ENCODE results near the gene DIS3L2. TPM values are rescaled to one million over a fixed set of nuclear protein-coding genes. Genes with fewer than 3 reads are reported as not detected.

DIS3L2 gene
- total and polyA plus RNA-seq, 2 experiments from 2014 or later: 15.2 to 25.3 TPM

DNA sequence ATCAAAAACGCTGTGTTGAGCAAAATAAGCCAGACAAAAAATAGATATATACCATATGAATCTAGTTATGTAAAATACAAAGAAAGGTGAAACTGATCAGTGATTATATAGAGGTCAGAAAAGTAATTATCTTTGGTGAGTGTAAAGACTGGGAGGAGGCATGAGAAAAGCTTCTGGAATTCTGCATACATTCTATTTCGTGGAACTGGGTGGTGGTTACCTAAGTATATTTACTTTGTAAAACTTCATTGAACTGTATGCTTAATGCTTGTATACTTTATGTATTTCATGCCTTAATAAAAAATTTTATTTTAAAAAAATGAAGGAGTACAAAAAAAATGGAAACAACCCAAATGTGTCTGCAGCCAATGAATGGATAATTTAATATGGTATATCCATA, 263.9 kb downstream of the DIS3L2 start:
- ATAC-seq (no peak), DNase-seq (ENCODE audit: low spot score) (no peak)
- Mint-ChIP-seq H3K36me3 (ENCODE audit: low read depth) (no peaks in the 10 kb centered on the region; the same call in 2 of the 3 replicates), H3K4me1 (peaks cover 4% of the 10 kb centered on the region; the same call in 2 of the 3 replicates), H3K27ac (no peak overlapping the region), H3K27me3 (ENCODE audit: insufficient read depth, low read depth, poor library complexity) (peaks cover 1% of the 10 kb centered on the region), H3K9me3 (no peaks in the 10 kb centered on the region), H3K4me3 (no peak overlapping the region)
- H3K4me1 ChIP-seq (ENCODE audit: insufficient read depth): 0 out of 2 replicates have a peak, but pooled peaks cover 3% of the 10 kb centered on the region
- H3K36me3 ChIP-seq (ENCODE audit: insufficient read depth): no peaks in the 10 kb centered on the region
- no peaks in the 10 kb centered on the region for H4K20me1 ChIP-seq (replicated peaks; ENCODE audit: insufficient read depth)
- no peaks in the 10 kb centered on the region for H3K27me3 ChIP-seq (ENCODE audit: insufficient read depth)
- H3F3A ChIP-seq (replicated peaks; ENCODE audit: low read depth): no peaks in the 10 kb centered on the region
- H3K4me3 ChIP-seq: no peak overlapping the region
- H2AFZ ChIP-seq: no peak overlapping the region
- H3K9me2 ChIP-seq (ENCODE audit: insufficient read depth): no peaks in the 10 kb centered on the region
- TF ChIP-seq POLR2AphosphoS5 (IDR thresholded peaks at IDR 0.05; ENCODE audit: low read depth): no peak
- TF ChIP-seq EZH2 (IDR thresholded peaks at IDR 0.05; ENCODE audit: low read depth, unreplicated experiment): no peak
- no peak for TF ChIP-seq ZNF114 (CRISPR knock-in tag; IDR thresholded peaks at IDR 0.05)
- no peak for TF ChIP-seq EZH2phosphoT487 (IDR thresholded peaks at IDR 0.05; ENCODE audit: unreplicated experiment)
- TF ChIP-seq, protein P1, sequence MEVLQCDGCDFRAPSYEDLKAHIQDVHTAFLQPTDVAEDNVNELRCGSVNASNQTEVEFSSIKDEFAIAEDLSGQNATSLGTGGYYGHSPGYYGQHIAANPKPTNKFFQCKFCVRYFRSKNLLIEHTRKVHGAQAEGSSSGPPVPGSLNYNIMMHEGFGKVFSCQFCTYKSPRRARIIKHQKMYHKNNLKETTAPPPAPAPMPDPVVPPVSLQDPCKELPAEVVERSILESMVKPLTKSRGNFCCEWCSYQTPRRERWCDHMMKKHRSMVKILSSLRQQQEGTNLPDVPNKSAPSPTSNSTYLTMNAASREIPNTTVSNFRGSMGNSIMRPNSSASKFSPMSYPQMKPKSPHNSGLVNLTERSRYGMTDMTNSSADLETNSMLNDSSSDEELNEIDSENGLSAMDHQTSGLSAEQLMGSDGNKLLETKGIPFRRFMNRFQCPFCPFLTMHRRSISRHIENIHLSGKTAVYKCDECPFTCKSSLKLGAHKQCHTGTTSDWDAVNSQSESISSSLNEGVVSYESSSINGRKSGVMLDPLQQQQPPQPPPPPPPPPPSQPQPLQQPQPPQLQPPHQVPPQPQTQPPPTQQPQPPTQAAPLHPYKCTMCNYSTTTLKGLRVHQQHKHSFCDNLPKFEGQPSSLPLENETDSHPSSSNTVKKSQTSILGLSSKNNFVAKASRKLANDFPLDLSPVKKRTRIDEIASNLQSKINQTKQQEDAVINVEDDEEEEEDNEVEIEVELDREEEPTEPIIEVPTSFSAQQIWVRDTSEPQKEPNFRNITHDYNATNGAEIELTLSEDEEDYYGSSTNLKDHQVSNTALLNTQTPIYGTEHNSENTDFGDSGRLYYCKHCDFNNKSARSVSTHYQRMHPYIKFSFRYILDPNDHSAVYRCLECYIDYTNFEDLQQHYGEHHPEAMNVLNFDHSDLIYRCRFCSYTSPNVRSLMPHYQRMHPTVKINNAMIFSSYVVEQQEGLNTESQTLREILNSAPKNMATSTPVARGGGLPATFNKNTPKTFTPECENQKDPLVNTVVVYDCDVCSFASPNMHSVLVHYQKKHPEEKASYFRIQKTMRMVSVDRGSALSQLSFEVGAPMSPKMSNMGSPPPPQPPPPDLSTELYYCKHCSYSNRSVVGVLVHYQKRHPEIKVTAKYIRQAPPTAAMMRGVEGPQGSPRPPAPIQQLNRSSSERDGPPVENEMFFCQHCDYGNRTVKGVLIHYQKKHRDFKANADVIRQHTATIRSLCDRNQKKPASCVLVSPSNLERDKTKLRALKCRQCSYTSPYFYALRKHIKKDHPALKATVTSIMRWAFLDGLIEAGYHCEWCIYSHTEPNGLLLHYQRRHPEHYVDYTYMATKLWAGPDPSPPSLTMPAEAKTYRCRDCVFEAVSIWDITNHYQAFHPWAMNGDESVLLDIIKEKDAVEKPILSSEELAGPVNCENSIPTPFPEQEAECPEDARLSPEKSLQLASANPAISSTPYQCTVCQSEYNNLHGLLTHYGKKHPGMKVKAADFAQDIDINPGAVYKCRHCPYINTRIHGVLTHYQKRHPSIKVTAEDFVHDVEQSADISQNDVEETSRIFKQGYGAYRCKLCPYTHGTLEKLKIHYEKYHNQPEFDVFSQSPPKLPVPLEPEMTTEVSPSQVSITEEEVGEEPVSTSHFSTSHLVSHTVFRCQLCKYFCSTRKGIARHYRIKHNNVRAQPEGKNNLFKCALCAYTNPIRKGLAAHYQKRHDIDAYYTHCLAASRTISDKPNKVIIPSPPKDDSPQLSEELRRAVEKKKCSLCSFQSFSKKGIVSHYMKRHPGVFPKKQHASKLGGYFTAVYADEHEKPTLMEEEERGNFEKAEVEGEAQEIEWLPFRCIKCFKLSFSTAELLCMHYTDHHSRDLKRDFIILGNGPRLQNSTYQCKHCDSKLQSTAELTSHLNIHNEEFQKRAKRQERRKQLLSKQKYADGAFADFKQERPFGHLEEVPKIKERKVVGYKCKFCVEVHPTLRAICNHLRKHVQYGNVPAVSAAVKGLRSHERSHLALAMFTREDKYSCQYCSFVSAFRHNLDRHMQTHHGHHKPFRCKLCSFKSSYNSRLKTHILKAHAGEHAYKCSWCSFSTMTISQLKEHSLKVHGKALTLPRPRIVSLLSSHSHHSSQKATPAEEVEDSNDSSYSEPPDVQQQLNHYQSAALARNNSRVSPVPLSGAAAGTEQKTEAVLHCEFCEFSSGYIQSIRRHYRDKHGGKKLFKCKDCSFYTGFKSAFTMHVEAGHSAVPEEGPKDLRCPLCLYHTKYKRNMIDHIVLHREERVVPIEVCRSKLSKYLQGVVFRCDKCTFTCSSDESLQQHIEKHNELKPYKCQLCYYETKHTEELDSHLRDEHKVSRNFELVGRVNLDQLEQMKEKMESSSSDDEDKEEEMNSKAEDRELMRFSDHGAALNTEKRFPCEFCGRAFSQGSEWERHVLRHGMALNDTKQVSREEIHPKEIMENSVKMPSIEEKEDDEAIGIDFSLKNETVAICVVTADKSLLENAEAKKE (CRISPR knock-in tag; IDR thresholded peaks at IDR 0.05): no peak
- TF ChIP-seq, protein P2, sequence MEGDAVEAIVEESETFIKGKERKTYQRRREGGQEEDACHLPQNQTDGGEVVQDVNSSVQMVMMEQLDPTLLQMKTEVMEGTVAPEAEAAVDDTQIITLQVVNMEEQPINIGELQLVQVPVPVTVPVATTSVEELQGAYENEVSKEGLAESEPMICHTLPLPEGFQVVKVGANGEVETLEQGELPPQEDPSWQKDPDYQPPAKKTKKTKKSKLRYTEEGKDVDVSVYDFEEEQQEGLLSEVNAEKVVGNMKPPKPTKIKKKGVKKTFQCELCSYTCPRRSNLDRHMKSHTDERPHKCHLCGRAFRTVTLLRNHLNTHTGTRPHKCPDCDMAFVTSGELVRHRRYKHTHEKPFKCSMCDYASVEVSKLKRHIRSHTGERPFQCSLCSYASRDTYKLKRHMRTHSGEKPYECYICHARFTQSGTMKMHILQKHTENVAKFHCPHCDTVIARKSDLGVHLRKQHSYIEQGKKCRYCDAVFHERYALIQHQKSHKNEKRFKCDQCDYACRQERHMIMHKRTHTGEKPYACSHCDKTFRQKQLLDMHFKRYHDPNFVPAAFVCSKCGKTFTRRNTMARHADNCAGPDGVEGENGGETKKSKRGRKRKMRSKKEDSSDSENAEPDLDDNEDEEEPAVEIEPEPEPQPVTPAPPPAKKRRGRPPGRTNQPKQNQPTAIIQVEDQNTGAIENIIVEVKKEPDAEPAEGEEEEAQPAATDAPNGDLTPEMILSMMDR (conservative IDR thresholded peaks at IDR 0.05; ENCODE audit: low read depth in 2 of 2): no peak
- no peak for TF ChIP-seq NANOG (IDR thresholded peaks at IDR 0.05; ENCODE audit: borderline replicate concordance)
- no peak for TF ChIP-seq ZNF331 (CRISPR knock-in tag; IDR thresholded peaks at IDR 0.05; ENCODE audit: low read depth)
- no peak for TF ChIP-seq JUNB (IDR thresholded peaks at IDR 0.05; ENCODE audit: unreplicated experiment)
- no peak for TF ChIP-seq CREB1 (CRISPR knock-in tag; IDR thresholded peaks at IDR 0.05; ENCODE audit: low read depth)
- no peaks in the 10 kb centered on the region for H3K79me2 ChIP-seq (replicated peaks; ENCODE audit: insufficient read depth)
- H3K4me2 ChIP-seq: no peak overlapping the region
- H3K27ac ChIP-seq (ENCODE audit: low read depth): no peak overlapping the region
